ENCODE measurements around the gene ZNF362.

The ZNF362 gene

GRCh38 chr1:33311706-33312412 lies 55.6 kb downstream of the ZNF362 start:
- DNase-seq = no peak

DNA sequence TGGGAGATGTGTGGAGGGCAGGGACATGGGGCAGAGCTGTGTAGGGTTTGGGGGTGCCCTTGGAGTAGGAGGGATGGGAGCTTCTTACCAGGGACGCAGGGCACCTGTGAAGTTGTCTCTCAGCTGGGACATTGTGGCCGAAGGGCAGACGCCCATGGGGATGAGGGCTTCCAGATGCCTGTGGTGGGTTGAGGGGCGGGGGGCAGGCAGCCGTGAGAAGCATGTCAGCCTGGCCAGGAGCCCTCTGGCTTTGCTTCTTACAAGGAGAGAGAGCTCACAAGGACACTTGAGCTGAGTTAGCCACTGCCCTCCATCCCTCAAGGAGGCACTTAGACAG lies 56.1 kb downstream of the ZNF362 start:
- DNase-seq = no peak

DNA sequence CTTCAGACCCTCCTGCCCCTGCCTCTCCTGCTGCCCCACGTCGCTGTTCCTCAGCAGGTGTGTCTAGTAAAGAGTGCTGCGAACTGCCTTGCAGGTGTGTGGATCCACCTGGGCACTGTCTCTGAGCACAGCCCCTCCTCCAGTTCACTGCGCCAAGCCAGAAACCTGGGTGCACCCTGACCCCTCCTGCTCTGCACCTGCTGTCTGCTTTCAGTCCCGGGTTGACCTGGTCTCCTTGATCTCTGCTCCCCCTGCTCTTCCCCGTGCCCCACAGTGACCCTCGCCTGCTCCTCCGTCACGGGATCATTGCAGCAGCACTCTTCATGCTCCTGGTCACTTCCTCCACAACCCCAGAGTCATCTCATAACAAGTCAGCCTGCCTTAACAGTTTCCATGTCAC lies 58.1 kb downstream of the ZNF362 start:
- no peak for DNase-seq

- no peak for DNase-seq
Observed at GRCh38 chr1:33316601-33317000, 60.3 kb downstream of the ZNF362 start.

GRCh38 chr1:33317354-33317753 lies 61.1 kb downstream of the ZNF362 start:
- DNase-seq = no peak

DNA sequence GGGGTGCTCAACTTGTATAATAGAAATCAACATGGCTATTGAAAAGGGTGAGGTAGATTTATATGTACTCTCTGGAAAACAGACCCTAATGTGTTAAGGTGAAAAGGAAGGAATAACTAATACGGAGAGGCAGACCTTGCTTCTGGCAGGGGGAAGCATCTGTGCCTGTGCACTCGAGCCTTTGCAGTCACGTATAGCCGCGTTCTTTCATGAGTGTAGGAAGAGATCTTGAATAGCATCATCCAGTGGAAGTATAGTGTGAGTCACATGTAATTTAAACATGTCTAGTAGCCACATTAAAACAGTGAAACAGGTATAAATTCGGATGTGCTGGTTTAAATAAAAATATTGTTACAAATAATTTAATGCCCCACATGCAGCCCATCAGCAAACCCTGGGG lies 61.7 kb downstream of the ZNF362 start:
- DNase-seq = no peak

DNA sequence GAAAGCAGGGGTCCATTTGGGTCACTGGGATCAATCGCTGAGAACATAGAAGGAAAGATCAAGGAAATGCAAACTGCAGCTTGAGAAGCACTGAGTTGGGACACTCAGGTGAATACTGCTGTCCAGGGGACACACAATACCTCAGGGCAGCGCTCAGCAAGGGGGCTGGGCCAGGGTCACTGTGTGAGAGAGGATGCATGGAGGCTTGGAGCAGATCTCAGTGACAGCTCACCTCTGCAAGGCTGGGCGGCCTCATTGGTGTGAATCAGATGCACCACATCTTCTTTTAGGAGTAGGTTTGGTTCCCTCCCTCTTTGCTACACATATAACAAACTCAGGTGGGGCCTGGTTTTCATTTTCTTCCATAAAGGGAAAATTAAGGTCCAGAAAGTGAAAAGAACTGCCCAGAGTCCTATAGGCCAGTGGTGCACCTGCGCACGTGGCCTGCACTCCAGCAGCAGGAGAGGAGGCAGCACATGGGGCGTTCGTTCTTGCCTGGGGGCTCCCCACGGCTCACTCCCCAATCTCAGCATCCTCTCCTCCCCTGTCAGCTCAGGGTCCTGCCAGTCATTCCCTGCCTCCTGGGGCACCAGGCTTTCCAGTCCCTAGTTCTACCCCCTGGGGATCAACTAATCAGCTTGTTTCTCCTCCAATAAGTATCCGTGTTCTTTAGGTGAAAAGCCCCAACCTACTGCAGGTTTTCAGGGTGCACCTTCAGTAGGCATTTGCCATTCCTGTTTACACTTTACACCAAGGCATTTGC lies 63.1 kb downstream of the ZNF362 start:
- DNase-seq = no peak

DNA sequence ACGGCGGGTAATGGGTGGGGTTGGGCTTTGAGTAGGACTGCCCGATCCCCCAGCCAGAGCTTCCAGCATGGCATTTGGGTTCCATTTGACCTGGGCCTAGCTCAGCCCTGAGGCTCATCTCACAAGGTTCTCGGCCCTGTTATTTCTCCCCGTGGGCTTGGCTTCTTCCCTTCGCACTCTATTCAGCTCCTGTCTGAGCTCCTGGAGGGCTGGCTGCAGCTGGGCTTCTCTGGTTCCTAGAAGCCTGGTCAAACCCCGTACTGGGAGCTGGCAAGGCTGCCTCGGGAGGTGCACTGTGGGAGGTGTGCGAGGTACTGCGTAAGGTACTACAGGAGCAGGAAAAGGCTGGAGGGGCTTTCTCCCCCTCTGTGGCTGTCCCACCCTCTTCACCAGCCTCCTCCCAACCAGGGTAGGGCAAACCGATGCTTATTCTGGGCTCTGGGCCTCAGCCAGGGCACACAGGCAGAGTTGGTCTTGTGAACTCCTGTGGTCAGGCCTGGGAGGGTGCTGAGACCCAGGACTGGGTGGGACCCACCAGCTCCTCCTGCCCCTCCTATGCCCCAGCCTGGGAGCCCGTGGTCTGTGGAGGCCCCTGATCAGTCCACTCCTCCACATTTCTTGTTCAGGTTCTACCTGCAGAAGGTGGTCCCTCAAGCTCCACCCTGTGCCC lies 63.8 kb downstream of the ZNF362 start:
- no peak for DNase-seq

DNA sequence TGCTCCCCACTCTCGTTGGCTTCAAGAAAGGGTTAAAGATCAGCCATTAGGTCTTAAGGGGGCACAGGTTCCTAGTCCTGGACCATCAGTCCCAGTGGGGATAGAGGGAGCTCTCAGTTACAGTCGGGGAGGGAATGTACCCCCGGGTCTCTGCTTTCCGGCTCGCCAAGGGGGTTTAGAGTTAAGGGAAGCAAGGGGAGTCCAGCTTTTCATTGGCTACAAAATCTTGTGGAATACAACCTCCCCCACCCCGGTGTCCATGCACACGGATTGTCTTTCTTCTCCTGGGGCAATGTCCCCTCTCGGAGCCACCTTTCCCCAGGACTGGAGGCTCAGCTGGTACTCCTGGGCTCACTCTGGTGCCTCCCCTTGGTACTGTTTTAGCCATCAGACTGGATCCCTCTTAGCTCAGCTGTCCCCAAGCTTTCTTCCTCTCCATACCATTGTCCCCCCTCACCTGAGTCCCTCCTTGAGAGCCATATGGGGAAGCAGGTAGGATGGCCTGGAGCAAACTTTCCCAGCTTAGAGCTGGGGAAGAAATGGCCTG lies 64.4 kb downstream of the ZNF362 start, which contains the start of gene A3GALT2:
TSS of gene A3GALT2 (minus strand) at position 480 of the 547 bp plus-strand sequence. CDS start at position 480, 0 bp downstream.
- no peak for DNase-seq

GRCh38 chr1:33321178-33321577 lies 64.9 kb downstream of the ZNF362 start:
- no peak for DNase-seq

DNA sequence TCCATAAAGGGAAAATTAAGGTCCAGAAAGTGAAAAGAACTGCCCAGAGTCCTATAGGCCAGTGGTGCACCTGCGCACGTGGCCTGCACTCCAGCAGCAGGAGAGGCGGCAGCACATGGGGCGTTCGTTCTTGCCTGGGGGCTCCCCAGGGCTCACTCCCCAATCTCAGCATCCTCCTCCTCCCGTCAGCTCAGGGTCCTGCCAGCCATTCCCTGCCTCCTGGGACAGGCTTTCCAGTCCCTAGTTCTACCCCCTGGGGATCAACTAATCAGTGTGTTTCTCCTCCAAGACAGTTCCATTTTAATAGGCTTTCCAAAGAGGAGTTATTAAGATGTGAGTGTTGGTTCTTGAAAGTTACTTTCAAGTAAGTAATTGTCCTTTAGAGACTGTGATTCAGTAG lies 65.8 kb downstream of the ZNF362 start:
- DNase-seq = no peak

- no peak for DNase-seq
Observed at GRCh38 chr1:33322870-33323585, 66.7 kb downstream of the ZNF362 start.

DNA sequence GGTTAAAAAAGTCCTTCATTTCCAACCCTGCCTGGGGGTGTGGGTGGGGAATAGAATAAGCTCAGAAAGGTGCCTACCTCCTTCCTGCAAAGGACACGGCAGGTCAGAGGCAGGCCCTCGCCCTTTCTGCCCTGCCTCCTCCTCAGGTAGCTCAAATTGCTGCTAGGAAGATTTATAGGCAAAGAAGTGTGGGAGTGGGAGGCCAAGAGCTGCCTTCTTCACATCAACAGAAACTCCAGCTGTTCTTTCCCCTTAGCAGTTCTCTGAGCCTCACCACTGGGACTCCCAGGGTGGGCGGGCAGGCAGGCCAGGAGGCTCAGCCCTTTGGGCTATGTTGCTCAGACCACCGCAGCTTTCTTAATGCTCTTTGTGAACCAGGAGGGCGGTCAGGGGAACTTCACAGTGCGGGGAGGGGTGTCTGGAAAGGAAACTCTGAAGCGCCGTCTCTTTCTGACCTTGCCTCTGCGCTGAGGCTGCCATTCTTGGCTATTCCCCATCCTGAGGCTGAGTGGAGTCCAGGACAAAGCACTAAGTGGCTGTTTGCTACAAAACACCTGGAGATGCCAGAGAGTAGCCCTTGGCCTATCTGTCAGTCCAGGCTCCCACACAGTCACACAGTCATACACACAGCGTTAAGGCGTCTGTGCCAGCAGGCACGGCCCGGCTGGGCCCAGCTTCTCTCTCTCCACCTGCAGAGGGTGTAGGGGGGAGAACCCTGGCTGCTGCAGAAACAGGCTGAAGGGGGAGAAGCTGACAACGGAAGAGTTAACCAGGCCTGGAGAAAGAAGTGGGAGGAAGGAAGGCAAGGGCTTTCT lies 67.6 kb downstream of the ZNF362 start:
- no peak for DNase-seq

- DNase-seq = no peak
Observed at GRCh38 chr1:33324677-33325575, 68.6 kb downstream of the ZNF362 start.

- no peak for DNase-seq
Observed at GRCh38 chr1:33326785-33327184, 70.5 kb downstream of the ZNF362 start.

DNA sequence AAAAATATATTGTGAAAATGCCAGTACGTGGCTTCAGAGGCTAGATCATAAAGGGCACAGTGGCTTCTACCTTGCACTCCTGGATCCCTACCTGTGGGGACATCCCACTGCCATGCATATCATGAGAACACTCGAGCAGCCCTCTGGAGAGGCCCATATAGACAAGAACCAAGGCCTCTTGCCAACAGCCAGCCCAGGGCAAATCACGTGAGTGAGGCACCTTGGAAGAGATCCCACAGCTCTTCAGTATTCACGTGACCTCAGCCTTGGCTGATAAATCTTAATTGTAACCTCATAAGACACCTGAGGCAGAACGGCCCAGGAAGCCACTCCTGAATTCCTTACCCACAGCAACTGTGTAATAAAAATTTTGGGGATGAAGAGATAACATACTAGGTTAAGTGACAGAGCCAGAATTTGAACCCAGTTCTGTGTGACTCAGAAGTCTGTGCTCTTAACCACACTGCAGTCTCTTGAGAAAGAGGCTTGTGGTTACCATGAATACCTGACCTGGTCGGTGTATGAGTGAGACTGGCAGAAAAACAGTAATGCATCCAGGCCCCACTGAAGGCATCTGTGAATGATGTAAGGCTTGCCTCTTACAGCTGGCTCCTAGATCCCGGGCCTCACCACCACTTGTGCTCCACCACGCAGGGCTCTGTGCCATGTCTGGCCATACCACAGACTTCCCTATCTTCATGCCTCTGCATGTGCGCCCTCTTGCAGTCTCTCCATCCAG lies 71.5 kb downstream of the ZNF362 start:
- peak; percentile 15 for DNase-seq

DNA sequence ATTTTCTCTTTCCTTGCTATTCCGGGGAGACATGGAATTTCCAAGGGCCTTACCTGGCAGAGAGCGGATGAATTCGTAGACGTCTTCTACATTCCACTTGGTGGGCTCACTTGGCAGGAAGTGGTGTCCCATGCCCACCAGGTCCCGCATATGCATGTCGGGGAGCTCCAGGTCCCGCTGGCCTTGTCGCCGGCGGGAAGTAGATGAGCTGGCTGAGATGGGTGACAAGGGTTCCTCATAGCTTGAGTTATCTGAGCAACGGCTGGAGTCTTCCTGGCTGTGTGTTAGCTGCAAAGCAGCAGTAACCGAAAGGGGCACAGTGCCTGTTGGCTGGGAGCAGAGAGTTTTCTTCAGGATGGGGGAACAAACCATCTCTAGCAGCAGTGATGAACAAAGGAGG lies 72.5 kb downstream of the ZNF362 start:
- no peak for DNase-seq

GRCh38 chr1:33329600-33330305 lies 73.5 kb downstream of the ZNF362 start:
- no peak for DNase-seq

DNA sequence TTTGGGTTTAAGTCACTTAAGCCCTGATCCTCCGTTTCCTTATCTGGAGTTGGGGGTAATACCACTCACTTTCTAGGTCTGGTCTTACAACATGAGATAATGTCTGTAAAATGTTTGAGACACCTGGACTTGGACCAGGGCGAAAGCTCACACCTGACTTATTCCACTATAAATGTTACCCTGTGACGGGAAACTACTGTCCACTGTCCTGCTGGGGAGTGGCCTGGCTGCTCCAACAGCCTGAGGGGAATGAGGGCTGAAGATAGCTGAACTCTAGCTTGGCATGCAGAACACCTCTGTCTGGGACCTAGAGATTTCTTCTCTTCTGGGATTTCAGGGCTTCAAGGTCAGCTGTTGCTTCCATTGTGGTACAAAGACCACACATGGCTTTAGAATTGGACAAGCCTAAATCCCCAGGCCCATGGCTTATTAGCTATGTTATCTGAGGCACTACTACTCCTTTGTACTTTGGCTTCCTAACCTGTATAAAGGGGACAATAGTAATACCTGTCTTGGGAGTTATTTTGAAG lies 74.1 kb downstream of the ZNF362 start:
- DNase-seq = no peak

Data from AML-193 (cell line).